Activated CD4-positive, alpha-beta T cell treated with anti-CD3 and anti-CD28 coated beads for 48 hours (primary cell): ENCODE measurements around the gene FAM3A.
"Not testable (repeated sequence)": the region's sequence is repeated elsewhere in the genome, so short reads cannot be mapped to it uniquely, and the experiment has no call there.

Source experiments
- DNase-seq: peaks from one replicate; pipeline ENCODE4 v3.0.0-alpha.2; 2020

The FAM3A gene

DNA sequence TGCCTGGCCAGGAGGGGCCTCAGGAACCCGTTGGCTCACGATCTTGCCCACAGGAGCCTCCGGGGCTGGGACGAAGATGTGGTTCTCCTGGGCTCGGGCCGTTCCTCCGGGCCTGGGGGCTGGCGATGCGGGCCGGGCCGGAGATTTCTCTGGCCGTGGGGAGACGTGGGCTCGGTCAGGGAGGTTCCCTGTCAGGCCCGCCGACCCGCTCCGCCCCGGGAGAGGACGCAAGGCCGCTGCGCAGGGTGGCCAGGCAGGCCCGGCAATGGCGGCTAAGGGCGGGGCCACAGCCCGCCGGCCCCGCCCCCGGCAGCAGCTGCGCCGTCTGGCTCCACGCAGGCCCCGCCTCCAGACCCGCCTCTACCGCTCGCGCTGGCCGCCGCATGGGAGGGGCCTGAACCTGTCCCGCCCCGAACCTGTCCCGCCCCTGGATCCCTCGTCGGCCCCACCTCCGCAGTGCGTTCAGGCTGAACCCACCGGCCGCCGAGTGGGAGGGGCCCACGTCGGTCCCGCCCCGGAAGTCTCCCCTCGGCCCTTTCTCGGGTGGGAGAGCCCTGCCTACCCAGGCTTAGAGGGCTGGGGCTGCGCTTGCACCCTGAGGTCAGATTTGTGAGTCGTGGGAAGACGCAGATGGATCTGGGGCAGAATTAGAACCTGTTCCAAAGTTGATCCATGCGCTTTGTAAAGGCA, at the start of gene FAM3A:
Gene FAM3A, minus strand, starts transcription at position 267 of the 690 bp plus-strand sequence. CDS start 460 bp downstream, outside the sequence.
- DNase-seq, result peak; percentile 95

DNA sequence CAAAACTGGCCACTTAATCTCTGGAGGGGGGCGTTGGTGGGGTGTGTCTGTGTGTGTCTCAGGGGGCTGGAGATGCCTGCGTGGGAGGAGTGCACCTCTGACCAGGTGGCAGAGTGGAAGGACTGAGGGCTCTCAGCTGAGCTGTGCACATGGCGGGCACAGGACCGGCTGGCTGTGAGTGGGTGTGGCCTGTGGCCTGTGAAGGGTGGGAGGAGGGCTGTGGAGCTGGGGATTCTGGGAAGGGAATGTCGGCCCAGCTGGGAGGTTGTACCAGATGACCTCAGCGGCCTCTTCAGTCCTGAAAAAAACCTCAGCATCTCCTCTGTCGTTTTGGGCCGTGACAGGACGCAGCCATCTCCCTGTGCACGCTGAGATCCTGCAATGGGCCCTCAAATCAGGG, 46.3 kb upstream of the FAM3A start:
- DNase-seq, result not testable (repeated sequence)

DNA sequence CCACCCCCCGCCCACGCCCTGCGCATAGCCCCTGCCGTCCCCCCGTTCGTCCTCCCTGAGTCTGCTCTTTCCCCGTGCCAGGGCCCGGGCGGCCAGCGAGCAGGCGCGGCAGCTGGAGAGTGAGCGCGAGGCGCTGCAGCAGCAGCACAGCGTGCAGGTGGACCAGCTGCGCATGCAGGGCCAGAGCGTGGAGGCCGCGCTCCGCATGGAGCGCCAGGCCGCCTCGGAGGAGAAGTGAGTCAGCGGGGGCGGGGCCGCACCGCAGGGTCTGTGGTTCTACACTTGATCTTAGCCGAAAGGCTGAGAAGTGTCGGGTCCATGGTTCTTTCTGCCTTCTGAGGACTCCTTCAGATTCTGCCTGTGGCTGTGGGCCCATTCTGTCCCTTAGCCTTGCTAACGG, 44.3 kb upstream of the FAM3A start:
- DNase-seq, result not testable (repeated sequence)

DNA sequence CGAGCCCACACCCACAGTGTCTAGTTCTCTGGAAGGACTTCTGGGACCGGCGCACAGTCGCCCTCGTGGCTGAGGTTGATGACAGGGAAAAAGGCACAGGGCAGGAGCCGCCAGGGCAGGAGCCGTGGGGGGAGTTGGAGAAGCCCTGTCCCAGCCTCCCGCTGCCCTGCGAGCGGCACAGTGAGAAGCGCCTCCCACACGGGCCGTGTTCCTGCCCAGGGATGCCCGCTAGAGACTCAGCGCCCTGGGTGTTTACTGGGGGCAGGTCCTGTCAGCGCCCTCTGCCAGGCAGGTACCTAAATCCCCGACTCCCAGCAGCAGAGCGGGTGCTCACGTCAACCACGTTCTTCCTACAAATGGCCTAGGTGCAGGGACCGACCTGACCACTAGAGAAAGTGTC, 42.9 kb upstream of the FAM3A start:
- DNase-seq, result not testable (repeated sequence)

DNA sequence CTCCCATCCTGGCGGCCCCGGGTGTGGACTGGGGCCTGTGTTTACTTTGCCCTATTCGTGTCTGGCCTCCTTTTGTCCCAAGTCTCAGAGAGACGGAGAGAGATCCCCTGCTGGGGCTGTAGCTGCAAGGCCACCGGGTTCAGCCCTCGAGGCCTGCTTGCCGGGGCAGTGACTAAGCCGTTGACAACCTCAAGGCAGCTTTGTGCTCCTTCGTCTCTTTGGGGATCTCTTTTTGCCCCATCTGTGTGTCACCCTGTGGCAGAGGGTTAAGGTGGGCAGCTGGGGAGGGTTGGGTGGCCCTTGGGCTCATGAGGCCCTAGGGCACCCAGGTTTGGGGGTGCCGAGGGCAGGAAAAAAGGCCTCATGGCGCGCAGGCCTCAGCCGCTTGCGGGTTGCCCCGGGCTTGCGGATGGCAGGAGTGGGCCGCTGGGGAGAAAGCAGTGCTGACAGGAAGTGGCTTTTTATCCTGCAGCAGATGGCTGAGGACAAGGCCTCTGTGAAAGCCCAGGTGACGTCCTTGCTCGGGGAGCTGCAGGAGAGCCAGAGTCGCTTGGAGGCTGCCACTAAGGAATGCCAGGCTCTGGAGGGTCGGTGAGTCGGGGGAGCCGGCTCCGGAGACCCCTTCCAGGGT, 42.1 kb upstream of the FAM3A start:
- DNase-seq, result not testable (repeated sequence)

DNA sequence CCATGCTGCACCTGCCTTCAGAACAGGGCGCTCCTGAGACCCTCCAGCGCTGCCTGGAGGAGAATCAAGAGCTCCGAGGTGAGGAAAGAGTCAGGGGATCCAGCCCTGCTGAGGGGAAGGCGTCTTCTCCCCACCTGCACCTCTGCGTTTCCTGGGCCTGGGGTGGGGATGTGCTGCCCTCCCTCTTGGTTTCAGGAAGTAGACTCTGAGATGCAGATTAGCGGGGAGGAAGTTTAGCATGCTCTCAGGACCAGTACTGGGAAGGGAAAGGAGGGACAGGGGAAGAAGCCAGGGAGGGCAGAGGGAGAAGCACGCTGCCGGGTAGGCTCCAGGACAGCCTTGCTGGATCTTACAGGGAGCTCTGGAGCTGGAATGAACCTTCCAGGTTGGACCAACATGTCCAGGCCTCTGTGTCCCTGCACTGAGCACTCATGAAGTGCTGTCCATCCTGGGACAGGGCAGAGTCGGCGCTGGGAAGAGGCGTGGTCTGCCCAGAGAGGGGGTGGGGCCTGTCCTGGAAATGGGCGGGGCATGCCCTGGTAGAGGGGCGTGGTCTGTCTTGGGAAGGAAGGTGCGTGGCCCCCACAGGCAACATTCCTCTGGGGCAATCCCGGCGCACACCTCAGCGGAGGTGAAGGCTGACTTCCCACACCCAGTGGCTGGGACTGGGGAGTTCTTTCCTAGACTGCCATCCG, 36.2 kb upstream of the FAM3A start:
- DNase-seq, result not testable (repeated sequence)

GRCh38 chrX:154549766-154550165, 33.7 kb upstream of the FAM3A start:
- DNase-seq, result no peak

- DNase-seq, result no peak
Observed at GRCh38 chrX:154548028-154548316, 31.9 kb upstream of the FAM3A start.

DNA sequence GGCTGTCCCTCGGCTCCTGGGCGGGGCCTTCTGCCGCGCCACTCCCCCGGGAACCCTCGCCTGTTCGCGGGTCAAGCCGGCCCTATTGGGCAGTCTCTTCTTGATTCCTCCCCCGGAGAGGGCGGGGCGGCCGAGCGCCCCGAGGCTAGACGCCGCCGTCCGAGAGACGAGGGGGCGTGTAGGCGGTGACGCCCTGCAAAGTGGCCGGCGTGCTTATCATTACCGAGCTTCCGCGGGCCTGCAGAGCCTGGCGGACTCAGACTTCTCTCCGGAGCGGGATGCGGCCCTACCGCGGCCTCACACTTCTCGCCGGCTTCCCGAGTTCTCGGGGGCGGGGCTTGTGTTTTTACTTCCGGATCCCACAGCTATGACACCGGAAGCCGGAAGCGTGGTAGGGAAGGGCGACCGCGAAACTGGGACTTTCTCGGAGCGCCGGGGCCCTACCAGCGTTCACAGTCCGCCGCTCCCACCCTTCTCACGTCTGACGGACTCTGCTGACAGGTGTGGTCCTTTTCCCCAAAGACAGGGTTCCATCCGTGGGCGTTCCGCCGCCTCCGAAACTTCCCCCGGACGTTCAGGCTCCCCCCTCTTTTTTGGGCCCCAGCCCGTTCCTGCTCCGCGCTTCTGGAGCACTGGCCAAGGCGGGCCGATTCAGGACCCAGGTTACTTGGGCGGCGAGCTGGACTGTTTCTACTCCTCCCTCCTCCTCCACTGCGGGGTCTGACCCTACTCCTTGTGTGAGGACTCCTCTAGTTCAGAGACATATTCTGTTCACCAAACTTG, 31.4 kb upstream of the FAM3A start, which contains the start of gene IKBKG:
Gene IKBKG, plus strand, starts transcription at position 376 of the 783 bp plus-strand sequence. CDS start 4,383 bp downstream, outside the sequence.
- peak; percentile 92 for DNase-seq

GRCh38 chrX:154546354-154547244, 30.6 kb upstream of the FAM3A start, which contains the start of gene G6PD:
Gene G6PD, minus strand, starts transcription at chrX:154546846. Its CDS starts 691 bp downstream, at chrX:154546155.
- peak; percentile 82 for DNase-seq

GRCh38 chrX:154545673-154546274, 29.7 kb upstream of the FAM3A start:
- no peak for DNase-seq

DNA sequence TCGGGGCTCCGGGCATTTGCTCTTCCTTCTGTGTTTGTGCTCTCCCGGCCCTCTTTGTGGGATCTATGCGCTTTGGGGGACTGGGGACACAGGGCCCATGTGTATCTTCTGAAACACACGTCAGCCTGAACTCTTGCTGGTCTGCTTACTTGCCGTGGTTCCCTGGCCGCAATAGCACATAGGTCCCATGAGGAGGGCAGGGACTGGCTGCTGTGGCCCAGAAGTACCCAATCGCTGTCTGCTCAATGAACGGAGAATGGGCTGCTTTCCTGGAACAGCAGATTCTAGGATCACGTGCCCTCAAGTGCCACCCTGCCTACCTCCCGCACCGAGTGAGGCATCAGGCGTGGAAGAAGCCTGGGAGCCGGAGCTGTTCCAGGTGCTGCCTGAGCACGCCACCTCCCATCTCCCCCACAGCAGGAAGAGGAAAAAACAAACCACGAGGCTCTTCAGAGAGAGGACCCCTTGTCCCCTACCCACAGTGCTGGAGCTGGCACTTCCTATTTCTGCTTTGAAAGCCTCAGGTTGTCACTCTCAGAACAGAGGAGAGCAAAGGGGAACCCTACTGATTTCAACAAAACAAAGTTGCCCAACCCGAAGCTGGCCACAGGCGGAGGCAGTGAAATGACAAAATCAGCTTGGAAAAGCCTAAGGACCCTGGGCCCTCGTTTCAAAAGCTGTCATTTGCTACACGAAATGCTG, 26.8 kb upstream of the FAM3A start:
- peak; percentile 45 for DNase-seq

DNA sequence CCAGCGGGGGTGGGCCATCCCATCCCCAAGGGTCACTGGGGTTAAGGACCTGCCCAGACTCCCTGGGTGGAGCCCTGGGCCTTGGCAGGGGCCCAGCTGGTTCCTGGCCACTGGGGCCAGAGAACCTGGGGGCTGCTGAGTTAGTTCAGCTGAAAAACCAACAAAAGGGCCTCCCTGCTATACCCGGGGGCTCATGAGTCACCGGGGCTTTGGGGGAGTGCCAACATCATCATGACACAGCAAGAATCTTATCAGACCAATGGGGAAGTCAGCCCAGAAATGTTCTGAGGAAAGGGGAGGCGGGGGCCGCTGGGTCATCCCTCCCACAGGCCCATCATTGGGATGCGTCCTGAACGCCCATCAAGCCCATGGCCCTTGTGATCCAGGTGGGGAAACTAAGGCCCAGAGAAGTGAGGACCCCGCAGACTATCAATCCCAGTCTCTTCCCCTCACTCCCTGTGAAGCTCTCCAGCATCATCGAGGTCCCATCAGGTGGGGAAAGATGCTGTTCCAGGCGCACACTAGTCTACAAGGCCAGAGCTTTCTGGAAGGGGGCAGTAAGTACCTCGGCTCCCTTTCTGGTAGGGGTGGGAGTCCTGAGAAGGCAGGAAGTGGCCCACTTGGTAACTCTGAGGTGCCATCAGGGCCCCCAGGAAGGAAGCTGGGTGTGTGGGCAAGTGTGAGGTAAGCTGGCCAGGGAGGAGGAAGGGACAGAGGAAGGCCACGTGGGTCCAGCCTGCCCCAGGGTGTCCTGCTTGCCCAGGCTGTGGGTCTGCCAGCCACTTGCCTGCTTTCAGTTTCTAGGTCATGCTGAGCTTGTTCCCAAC, 26.1 kb upstream of the FAM3A start:
- peak; percentile 63 for DNase-seq

DNA sequence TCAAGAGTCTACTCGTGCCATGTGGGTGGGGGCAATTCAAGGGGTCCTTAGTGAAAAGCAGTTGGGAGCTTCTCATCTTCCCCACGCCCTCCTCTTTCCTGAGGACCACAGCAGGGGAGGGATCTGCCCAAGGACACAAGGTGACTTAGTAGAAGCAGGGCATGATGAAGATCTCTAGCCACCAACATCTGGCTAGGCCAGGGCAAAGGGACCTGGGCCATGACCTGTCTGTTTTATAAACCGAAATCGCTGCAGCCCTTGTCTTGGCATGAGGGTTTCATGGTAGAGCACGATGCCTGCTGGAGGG, 25.5 kb upstream of the FAM3A start:
- no peak for DNase-seq

DNA sequence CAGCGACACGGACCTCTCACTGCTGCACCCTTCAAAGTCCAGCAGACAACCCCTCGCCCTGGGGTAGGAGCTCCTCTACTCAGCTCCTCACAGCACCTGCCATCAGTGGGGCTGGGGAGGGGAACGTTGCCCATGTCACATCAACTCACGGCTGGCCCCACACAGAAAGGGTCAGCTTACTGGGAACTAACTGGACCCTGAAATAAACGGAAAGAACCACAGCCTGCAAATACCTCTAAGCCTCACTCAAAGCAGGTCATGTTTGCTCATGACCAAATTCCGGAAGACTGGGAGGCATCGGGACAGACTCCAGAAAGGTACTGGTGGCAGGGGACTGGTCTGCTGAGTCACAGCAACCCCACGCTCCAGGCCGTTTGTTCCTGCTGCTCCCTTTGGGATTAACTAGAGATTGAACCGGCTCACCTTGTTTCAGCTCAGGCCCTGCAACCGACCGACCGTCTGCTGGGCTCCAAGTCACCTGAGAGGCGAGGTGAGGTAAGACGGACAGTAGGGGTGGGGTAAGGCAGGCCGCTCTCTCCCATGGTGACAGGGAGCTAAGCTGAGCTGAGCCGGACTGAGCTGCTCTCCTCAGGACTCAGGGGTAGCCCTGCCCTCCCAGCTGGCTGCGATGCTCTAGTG, 25.0 kb upstream of the FAM3A start:
- no peak for DNase-seq

DNA sequence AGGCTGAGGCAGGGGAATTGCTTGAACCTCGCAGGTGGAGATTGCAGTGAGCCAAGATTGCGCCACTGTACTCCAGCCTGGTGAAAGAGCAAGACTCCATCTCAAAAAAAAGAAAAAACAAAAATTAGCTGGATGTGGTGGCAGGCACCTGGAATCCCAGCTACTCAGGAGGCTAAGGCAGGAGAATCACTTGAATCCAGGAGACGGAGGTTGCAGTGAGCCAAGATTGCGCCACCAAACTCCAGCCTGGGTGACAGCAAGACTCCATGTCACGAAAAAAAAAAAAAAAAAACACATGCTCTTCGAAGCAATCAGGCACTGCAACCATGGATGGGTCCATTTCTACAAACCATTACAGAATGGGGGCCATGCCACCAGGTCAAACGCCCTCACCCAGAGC, 24.3 kb upstream of the FAM3A start:
- DNase-seq, result not testable (repeated sequence)

DNA sequence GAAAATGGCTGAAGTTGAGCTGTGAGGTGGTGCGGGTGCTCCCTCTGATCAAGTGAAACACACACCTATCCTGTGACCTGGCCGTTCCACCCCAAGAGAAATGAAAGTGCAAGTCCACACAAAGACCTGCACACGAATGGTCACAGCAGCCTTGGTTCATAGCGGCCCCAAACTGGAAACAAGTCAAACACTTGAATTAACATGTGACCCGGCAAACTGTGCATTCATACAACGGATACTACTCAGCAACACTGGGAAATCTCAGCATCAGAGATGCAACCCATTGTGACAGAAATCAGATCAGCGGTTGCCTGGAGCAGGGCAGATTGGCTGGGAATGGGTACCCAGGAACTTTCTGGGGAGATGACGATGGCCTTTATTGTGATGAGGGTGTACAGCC, 23.0 kb upstream of the FAM3A start:
- DNase-seq, result no peak

DNA sequence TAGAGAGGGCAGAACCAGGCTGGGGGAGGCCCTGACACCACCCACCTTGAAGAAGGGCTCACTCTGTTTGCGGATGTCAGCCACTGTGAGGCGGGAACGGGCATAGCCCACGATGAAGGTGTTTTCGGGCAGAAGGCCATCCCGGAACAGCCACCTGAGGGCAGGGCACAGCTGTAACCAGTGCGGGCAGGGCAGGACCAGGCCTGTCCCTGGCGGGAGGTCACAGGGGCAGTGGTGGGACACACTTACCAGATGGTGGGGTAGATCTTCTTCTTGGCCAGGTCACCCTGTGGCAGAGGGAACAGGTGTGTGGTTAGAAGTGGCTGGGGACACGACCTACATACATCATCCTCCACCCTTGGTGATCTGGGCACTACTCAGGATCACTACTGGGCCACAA, 19.9 kb upstream of the FAM3A start:
- no peak for DNase-seq

- DNase-seq, result peak; percentile 90
Observed at GRCh38 chrX:154534526-154535322, 18.7 kb upstream of the FAM3A start.
